Natural killer cell (primary cell): ENCODE data around the gene HOMER3. TPM values are rescaled to one million over a fixed set of nuclear protein-coding genes. Genes with fewer than 3 reads are reported as not detected.
A peak's percentile ranks its signal among the peaks of the same experiment; 100 is the strongest.

Experiments used
- ATAC-seq, 3 donors: fragments of 150-1000 bp in 2 of 3; fragments of 200-7000 bp in 1 of 3; cut with Tn5 transposase; 1 replicate in 1 of 3; 2 replicates in 2 of 3; pipeline ENCODE4 v1.10.0; 2021; ENCODE audit warnings: mild to moderate bottlenecking in 2 of 3, moderate library complexity in 2 of 3
- DNase-seq, 2 donors: peaks; one replicate each; pipeline versions ENCODE4 v3.0.0 to v3.0.0-alpha.2; 2013 to 2021; ENCODE audit warnings: mixed read lengths in 1 of 2
- H3K27ac ChIP-seq: one replicate; pipeline ENCODE4 v1.5.1; 2013; ENCODE audit warnings: mild to moderate bottlenecking, low read length
- H3K27me3 ChIP-seq: one replicate; pipeline ENCODE4 v1.6.1; 2013; ENCODE audit warnings: low read length; ENCODE audit not compliant: control insufficient read depth, insufficient read depth
- H3K36me3 ChIP-seq: one replicate; pipeline ENCODE4 v1.6.1; 2013; ENCODE audit warnings: low read length; ENCODE audit not compliant: control insufficient read depth, insufficient read depth
- H3K4me1 ChIP-seq: one replicate; pipeline ENCODE4 v1.6.1; 2013; ENCODE audit warnings: low read length; ENCODE audit not compliant: control insufficient read depth, insufficient read depth
- H3K4me3 ChIP-seq: one replicate; pipeline ENCODE4 v1.5.1; 2013; ENCODE audit warnings: low read length
- H3K9me3 ChIP-seq: one replicate; pipeline ENCODE4 v1.6.1; 2013; ENCODE audit warnings: low read length; ENCODE audit not compliant: control insufficient read depth, insufficient read depth
- H3K27ac Mint-ChIP-seq, 2 donors: one replicate each; pipeline ENCODE4 v1.8.0; 2022; ENCODE audit warnings: mild to moderate bottlenecking in 2 of 2, mixed read lengths in 2 of 2, moderate library complexity in 1 of 2
- H3K27me3 Mint-ChIP-seq, 2 donors: one replicate each; pipeline ENCODE4 v1.8.0; 2022; ENCODE audit warnings: low read depth in 2 of 2, mixed read lengths in 2 of 2
- H3K36me3 Mint-ChIP-seq: one replicate; pipeline ENCODE4 v1.8.0; 2022; ENCODE audit warnings: mixed read lengths
- H3K4me1 Mint-ChIP-seq, 2 donors: one replicate each; pipeline ENCODE4 v1.8.0; 2022; ENCODE audit warnings: mixed read lengths in 2 of 2
- H3K4me3 Mint-ChIP-seq: one replicate; pipeline ENCODE4 v1.8.0; 2022; ENCODE audit warnings: mild to moderate bottlenecking, moderate library complexity, mixed read lengths
- H3K9me3 Mint-ChIP-seq, 2 donors: one replicate each; pipeline ENCODE4 v1.8.0; 2022; ENCODE audit warnings: mixed read lengths in 2 of 2
- WGBS: methylation state at CpG from one replicate; pipeline ENCODE4 v1.1.7; 2013; ENCODE audit warnings: missing lambda C conversion rate; ENCODE audit not compliant: insufficient coverage; 5-methylcytosine and 5-hydroxymethylcytosine counted together
- intact Hi-C: fragments of 100-400 bp; cut with micrococcal nuclease; formaldehyde crosslinking; loops from one replicate; pipeline ENCODE4 v1.14.2; 2022
- total RNA-seq, 4 donors: library from RNA; stranded (reverse); fragments of 120-200 nt in 1 of 4; gene quantifications; one replicate each; pipeline versions ENCODE4 v1.2.3 to v1.2.4, GENCODE V29; 2013 to 2022
- TF ChIP-seq, protein P1 (sequence below): fragments of 200-600 bp; IDR thresholded peaks from one replicate; pipeline ENCODE4 v1.8.0; 2022; ENCODE audit warnings: antibody characterized with exemption

The HOMER3 gene
- total RNA-seq, 3 donors from 2014 or later (not counting 1 experiment from before 2014, with no cell fraction given), result 0.19 to 4.8 TPM; not detected in 1

DNA sequence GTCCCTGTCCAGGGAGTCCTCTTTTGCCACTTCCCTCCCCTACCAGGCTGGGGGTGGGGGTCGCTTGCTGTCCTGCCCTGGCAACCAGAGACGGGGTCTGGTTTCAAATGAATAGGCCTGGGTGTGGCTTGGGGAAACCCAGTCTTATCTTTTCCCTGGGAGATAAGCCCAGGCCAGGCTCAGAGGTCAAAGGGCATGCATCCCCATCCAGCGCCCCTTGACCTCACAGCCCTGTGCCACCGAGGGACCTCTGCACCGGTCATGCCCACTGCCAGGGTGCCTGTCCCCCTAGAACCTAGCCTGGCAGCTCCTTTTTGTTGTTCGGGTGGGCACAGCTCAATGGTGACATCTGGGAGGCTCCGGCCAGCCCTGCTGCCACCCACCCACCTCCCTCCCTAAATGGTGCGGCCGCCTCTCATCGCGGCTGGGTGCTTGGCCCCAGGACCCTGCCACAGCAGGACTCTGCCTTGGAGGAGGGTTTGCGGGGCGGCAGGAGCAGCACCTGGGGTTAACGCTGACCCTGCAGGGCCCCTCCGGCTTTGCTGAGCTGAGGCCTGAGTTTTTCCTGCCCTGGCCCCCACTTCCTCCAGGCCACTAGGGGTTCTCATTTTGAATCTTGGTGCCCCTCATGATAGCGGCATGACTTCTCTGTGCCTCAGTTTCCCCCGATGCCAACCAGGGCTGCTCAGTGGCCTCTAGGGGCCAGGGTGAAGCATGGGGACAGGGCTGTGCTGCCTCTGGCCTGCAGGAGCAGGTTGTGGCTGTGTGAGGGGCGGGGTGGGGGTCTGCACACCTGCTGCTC lies 42.2 kb downstream of the HOMER3 start:
- TF ChIP-seq, protein P1, sequence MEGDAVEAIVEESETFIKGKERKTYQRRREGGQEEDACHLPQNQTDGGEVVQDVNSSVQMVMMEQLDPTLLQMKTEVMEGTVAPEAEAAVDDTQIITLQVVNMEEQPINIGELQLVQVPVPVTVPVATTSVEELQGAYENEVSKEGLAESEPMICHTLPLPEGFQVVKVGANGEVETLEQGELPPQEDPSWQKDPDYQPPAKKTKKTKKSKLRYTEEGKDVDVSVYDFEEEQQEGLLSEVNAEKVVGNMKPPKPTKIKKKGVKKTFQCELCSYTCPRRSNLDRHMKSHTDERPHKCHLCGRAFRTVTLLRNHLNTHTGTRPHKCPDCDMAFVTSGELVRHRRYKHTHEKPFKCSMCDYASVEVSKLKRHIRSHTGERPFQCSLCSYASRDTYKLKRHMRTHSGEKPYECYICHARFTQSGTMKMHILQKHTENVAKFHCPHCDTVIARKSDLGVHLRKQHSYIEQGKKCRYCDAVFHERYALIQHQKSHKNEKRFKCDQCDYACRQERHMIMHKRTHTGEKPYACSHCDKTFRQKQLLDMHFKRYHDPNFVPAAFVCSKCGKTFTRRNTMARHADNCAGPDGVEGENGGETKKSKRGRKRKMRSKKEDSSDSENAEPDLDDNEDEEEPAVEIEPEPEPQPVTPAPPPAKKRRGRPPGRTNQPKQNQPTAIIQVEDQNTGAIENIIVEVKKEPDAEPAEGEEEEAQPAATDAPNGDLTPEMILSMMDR, result no peak
- peaks cover 7 to 16% of the 10 kb centered on the region in 2 donors for H3K27me3 Mint-ChIP-seq
- no peak overlapping the region for H3K27ac Mint-ChIP-seq
- H3K36me3 Mint-ChIP-seq, result no peaks in the 10 kb centered on the region
- DNase-seq (no peak), ATAC-seq (no peak)
- H3K36me3 ChIP-seq, result peaks cover 29% of the 10 kb centered on the region
- H3K4me3 ChIP-seq, result no peak overlapping the region
- 95% methylated on average over 18 of the region's 18 CpGs for WGBS
- H3K4me1 ChIP-seq, result peaks cover 8% of the 10 kb centered on the region
- no peak overlapping the region for H3K27ac ChIP-seq
- peaks cover 6% of the 10 kb centered on the region for H3K27me3 ChIP-seq
- intact Hi-C loops, result no loop called here
- no peak overlapping the region for H3K4me3 Mint-ChIP-seq
- no peaks in the 10 kb centered on the region for H3K9me3 Mint-ChIP-seq
- peaks cover 7 to 13% of the 10 kb centered on the region in 2 donors for H3K4me1 Mint-ChIP-seq
- no peaks in the 10 kb centered on the region for H3K9me3 ChIP-seq

DNA sequence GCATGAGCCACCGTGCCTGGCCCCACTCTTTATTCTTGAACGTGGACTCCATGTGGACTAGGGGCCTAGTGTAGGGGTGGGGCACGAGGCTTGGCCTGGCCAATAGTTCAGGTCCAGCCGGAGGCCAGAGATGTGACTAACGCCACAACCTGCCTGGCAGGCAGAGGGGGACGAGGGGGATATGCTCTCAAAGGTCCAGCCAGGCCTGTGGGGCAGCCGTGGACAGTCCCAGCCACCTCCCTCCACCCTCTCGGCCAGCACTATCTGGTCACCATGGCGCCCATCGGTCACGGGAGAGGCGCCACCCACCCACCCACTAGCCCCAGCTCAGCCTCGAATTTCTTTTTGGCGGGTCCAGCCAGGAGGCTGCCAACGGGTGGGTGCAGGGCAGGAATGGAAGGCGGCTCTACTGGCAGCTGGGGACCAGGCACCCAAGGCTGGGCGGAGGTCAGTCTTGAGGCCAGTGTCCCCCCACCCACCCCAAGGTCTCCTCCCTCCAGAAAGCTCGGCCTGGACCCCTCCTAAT lies 42.9 kb downstream of the HOMER3 start:
- no peak overlapping the region for H3K4me3 ChIP-seq
- H3K4me1 Mint-ChIP-seq, result peaks cover 7 to 13% of the 10 kb centered on the region in 2 donors
- H3K36me3 ChIP-seq, result peaks cover 29% of the 10 kb centered on the region
- peaks cover 6% of the 10 kb centered on the region for H3K27me3 ChIP-seq
- H3K4me3 Mint-ChIP-seq, result peak overlapping the region; percentile 60
- peaks cover 8% of the 10 kb centered on the region for H3K4me1 ChIP-seq
- peak in 1 of 2 donors; percentile 4 for DNase-seq
- H3K9me3 Mint-ChIP-seq, result no peaks in the 10 kb centered on the region
- H3K9me3 ChIP-seq, result no peaks in the 10 kb centered on the region
- H3K27ac Mint-ChIP-seq, result no peak overlapping the region
- no peak for ATAC-seq
- no peaks in the 10 kb centered on the region for H3K36me3 Mint-ChIP-seq
- 92% methylated on average over 18 of the region's 18 CpGs for WGBS
- intact Hi-C loops, result no loop called here
- peaks cover 7 to 20% of the 10 kb centered on the region in 2 donors for H3K27me3 Mint-ChIP-seq
- TF ChIP-seq, protein P1, result no peak
- H3K27ac ChIP-seq, result no peak overlapping the region

DNA sequence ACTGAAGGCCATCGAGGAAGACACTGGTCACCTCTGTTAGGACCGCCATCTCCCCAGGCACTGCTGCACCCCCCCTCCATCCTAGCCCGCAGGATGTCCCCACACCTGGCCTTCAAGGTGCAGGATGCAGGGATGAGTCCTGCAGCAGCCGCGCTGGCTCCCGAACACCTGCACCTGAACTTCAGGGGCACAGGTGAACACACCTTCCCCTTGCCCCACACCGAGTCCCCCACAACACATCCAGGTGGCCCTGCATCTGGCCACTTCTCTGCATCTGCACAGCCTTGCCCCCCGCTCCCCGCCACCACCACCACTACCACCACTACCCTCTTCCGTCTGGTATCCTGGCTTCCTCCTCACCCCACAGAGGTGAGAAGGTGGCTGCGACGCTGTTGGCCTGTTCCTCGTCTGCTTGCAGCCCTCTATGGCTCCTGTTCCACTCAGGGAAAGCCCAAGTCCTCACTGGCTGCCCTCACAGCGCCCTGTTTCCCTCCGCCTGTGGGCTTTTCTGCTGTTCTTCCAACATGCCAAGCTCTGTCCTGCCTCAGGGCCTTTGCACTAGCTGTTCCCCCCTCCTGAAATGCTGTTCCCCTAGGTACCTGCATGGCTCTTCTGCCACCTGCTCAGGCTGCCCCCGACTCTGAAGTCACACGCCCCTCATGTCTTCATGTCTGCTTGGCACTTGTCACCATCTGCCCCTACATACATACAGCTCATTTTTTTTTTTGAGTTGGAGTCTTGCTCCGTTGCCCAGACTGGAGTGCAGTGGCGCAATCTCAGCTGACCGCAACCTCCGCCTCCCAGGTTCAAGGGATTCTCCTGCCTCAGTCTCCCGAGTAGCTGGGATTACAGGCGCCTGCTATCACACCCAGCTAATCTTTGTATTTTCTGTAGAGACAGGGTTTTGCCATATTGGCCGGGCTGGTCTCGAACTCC lies 43.7 kb downstream of the HOMER3 start:
- Histone ChIP-seq H3K27ac (no peak overlapping the region), H3K27me3 (peaks cover 6% of the 10 kb centered on the region), H3K9me3 (no peaks in the 10 kb centered on the region), H3K36me3 (peaks cover 27% of the 10 kb centered on the region), H3K4me1 (peaks cover 8% of the 10 kb centered on the region), H3K4me3 (no peak overlapping the region)
- intact Hi-C loops, result no loop called here
- DNase-seq (no peak), ATAC-seq (no peak)
- Mint-ChIP-seq H3K36me3 (no peaks in the 10 kb centered on the region), H3K9me3 (no peaks in the 10 kb centered on the region), H3K4me1 (peaks cover 7 to 13% of the 10 kb centered on the region in 2 donors), H3K27ac (peak overlapping the region in 1 of 2 donors; percentile 41), H3K27me3 (peaks cover 7 to 21% of the 10 kb centered on the region in 2 donors), H3K4me3 (peak overlapping the region; percentile 83)
- TF ChIP-seq, protein P1, result no peak
- WGBS, result 82% methylated on average over 25 of the region's 25 CpGs
